Measurements from ENCODE around the gene TEKTIP1. TPM values are rescaled to one million over a fixed set of nuclear protein-coding genes. Genes with fewer than 3 reads are reported as not detected.

Gene TEKTIP1
- total and polyA plus RNA-seq, 12 donors, result 0.09 to 1.3 (median 0.79) TPM; not detected in 1

DNA sequence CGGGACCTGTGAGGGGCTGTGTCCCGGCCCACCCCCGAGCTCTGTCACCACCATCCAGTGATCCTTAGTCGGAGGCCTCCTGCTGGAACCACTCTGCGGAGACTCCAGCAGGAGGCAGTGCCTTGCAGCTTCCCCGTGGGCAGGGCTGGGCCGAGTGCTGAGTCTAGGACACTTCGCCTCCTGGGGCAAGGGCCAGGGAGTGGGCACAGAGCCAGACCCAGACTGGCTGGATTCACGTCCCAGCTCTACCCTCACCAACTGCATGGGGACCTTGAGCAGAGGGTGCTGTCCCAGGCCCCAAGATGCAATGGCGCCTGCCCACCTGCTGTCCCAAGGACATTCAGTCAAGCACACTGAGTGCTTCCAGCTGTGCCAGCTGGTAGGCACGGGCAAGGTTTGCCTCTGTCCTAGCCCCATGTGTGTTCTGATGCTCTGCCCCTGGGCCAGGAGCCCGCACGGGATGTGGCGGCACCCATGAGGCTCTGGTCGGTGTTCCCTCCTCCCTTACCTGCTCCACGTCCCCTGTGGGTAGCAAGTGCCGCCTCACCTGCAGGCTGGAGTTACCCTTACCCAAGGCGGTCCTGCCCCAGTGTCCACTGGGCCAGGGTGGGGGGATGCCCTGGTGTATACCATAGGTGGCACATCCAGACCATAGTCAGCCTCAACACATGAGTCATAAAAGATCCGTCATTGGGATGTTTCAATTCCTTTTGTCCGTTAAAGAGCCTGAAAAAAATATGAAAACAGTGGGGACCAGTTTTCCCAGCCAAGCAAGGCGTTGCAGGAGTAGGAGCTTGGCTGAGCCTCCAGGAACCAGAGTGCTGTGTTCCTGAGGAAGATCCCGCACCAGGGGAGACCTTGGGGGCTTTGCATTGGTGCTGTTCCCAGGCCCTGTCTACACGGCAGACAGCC is 25.5 kb upstream of the TEKTIP1 start:
- H3K27ac ChIP-seq, result no peak overlapping the region
- DNase-seq (peak; percentile 30 to 52), ATAC-seq (peak in 6 of 8 donors; percentile 20 to 46 (median 33))
- no peak overlapping the region for H3K4me3 ChIP-seq
- 76 to 78% methylated on average over 23 of the region's 23 CpGs for WGBS, 2 donors
- intact Hi-C loops (cut with DNase I), result no loop called here
- no peaks in the 10 kb centered on the region for H3K27me3 ChIP-seq
- H3K9me3 ChIP-seq, result no peaks in the 10 kb centered on the region
- peaks cover 0 to 35% (median 0%) of the 10 kb centered on the region in 9 donors for H3K36me3 ChIP-seq
- TF ChIP-seq, protein P1, sequence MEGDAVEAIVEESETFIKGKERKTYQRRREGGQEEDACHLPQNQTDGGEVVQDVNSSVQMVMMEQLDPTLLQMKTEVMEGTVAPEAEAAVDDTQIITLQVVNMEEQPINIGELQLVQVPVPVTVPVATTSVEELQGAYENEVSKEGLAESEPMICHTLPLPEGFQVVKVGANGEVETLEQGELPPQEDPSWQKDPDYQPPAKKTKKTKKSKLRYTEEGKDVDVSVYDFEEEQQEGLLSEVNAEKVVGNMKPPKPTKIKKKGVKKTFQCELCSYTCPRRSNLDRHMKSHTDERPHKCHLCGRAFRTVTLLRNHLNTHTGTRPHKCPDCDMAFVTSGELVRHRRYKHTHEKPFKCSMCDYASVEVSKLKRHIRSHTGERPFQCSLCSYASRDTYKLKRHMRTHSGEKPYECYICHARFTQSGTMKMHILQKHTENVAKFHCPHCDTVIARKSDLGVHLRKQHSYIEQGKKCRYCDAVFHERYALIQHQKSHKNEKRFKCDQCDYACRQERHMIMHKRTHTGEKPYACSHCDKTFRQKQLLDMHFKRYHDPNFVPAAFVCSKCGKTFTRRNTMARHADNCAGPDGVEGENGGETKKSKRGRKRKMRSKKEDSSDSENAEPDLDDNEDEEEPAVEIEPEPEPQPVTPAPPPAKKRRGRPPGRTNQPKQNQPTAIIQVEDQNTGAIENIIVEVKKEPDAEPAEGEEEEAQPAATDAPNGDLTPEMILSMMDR (IDR thresholded peaks at IDR 0.05), result no peak
- peaks cover 8 to 64% (median 18%) of the 10 kb centered on the region in 9 donors for H3K4me1 ChIP-seq

DNA sequence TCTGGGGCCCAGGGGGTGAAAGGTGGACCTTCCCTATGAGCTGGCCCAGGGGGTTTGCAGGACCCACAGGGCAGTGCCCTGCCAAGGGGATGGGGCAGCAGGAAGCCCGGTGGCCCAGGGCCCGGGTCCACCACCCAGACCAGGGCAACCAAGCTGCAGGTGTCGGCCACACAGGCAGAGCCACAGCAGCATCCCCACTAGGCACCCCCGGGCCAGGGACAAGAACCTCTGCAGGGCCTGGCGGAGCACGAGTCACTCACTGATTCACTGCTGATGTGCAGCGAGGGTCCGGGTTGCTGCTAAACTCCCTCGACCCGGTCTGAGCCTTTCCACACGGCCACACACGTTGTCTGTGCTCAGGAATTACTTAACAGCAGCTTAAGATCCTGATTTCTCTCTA is 24.0 kb upstream of the TEKTIP1 start:
- peaks cover 7 to 52% (median 9%) of the 10 kb centered on the region in 9 donors for H3K4me1 ChIP-seq
- WGBS, 2 donors, result 84 to 89% methylated on average over 12 of the region's 12 CpGs
- no peak for ATAC-seq

DNA sequence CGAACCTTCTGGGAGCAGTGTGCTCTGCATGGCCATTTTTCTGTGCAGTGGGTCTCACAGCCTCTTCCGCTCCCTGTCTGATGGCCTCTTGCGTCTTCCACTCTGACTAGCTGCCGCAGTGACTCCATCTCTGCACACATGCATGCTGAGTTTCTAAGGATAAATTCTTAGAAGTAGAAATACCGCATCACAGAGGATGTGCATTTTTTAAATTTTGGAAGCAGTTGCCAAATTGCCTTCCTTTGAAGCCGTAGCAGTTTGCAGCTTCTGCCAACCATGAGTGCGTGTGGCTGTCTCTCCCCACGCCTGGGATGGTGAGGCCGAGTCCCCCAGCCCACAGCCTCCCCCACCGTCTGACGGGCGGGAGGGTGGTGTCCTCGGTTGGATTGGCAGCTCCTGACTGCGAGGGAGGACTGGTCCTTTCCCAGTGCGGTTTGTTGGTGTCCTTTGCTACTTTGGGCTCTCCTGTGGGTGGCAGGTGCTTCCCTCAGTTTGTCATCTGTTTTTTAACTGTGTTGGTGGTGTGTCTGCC is 23.0 kb upstream of the TEKTIP1 start:
- no peaks in the 10 kb centered on the region for H3K9me3 ChIP-seq
- no peaks in the 10 kb centered on the region for H3K27me3 ChIP-seq
- DNase-seq (no peak), ATAC-seq (no peak)
- H3K36me3 ChIP-seq, result peaks cover 0 to 33% (median 0%) of the 10 kb centered on the region in 9 donors
- TF ChIP-seq, protein P1 (IDR thresholded peaks at IDR 0.05), result no peak
- intact Hi-C loops (cut with DNase I), result no loop called here
- no peak overlapping the region for H3K4me3 ChIP-seq
- peaks cover 7 to 49% (median 9%) of the 10 kb centered on the region in 9 donors for H3K4me1 ChIP-seq
- WGBS, 2 donors, result 75 to 77% methylated on average over 15 of the region's 15 CpGs
- no peak overlapping the region for H3K27ac ChIP-seq

More for the DNA sequence above, 24.0 kb upstream of the TEKTIP1 start:
- DNase-seq, result no peak
- intact Hi-C loops (cut with DNase I), result no loop called here
- H3K4me3 ChIP-seq, result no peak overlapping the region
- no peaks in the 10 kb centered on the region for H3K9me3 ChIP-seq
- TF ChIP-seq, protein P1 (IDR thresholded peaks at IDR 0.05), result no peak
- H3K27me3 ChIP-seq, result no peaks in the 10 kb centered on the region
- no peak overlapping the region for H3K27ac ChIP-seq
- H3K36me3 ChIP-seq, result peaks cover 0 to 36% (median 0%) of the 10 kb centered on the region in 9 donors

DNA sequence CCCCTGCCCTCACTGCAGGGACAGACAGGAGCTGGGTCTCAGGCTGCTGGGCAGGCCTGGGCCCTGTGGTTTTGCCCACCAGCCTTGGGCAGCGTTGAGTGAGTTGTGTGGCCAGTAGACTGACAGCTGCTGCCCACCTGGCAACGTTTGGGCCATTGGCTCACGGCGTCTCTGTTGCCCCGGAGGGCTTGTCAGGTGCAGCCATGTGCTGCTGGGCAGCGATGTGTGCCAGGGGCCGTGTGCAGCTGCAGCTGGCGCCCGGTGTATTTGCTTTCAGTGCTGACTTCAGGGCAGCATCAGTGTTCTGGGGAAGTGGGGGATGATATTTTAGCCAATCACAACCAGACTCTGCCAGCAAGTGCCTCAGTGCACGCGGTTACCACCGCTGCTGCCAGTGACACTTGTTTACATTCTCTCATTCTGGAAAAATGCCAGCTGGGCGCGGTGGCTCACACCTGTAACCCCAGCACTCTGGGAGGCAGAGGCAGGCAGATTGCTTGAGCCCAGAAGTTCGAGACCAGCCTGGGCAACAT is 22.2 kb upstream of the TEKTIP1 start:
- WGBS, 2 donors, result 75% methylated on average over 15 of the region's 15 CpGs
- H3K27me3 ChIP-seq, result no peaks in the 10 kb centered on the region
- no peak overlapping the region for H3K4me3 ChIP-seq
- no peaks in the 10 kb centered on the region for H3K9me3 ChIP-seq
- H3K4me1 ChIP-seq, result peaks cover 3 to 42% (median 9%) of the 10 kb centered on the region in 9 donors
- no peak overlapping the region for H3K27ac ChIP-seq
- DNase-seq (no peak), ATAC-seq (no peak)
- TF ChIP-seq, protein P1 (IDR thresholded peaks at IDR 0.05), result no peak
- H3K36me3 ChIP-seq, result peaks cover 0 to 33% (median 0%) of the 10 kb centered on the region in 9 donors
- intact Hi-C loops (cut with DNase I), result no loop called here
